ENCODE data around the gene MAD1L1.

The MAD1L1 gene

DNA sequence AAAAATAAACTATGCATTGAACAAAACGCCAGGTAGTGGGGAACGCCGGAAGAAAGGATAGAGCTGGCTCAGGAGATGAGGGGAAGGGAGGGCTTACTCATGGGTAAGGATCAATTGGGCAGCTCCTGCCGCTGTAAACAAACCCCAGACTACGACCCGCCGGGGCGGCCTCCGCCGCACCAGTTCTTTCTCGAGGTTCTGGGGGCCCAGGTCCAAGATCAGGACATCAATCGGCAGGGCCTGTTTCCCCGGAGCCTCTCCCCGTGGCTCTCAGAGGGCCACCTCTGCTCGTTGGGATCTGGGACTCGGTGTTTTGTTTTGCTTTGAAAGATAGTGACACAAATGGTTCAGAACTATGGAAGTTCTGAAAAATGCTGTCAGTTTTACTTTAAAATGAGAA lies 422.2 kb downstream of the MAD1L1 start:
- TF ChIP-seq, protein P1, sequence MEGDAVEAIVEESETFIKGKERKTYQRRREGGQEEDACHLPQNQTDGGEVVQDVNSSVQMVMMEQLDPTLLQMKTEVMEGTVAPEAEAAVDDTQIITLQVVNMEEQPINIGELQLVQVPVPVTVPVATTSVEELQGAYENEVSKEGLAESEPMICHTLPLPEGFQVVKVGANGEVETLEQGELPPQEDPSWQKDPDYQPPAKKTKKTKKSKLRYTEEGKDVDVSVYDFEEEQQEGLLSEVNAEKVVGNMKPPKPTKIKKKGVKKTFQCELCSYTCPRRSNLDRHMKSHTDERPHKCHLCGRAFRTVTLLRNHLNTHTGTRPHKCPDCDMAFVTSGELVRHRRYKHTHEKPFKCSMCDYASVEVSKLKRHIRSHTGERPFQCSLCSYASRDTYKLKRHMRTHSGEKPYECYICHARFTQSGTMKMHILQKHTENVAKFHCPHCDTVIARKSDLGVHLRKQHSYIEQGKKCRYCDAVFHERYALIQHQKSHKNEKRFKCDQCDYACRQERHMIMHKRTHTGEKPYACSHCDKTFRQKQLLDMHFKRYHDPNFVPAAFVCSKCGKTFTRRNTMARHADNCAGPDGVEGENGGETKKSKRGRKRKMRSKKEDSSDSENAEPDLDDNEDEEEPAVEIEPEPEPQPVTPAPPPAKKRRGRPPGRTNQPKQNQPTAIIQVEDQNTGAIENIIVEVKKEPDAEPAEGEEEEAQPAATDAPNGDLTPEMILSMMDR (conservative IDR thresholded peaks at IDR 0.05; ENCODE audit: control insufficient read depth, insufficient read depth, low read depth, low read length): no peak
- DNase-seq (ENCODE audit: low read depth): no peak
- no peak overlapping the region for H3K4me3 ChIP-seq (ENCODE audit: control insufficient read depth, low read depth, low read length)

DNA sequence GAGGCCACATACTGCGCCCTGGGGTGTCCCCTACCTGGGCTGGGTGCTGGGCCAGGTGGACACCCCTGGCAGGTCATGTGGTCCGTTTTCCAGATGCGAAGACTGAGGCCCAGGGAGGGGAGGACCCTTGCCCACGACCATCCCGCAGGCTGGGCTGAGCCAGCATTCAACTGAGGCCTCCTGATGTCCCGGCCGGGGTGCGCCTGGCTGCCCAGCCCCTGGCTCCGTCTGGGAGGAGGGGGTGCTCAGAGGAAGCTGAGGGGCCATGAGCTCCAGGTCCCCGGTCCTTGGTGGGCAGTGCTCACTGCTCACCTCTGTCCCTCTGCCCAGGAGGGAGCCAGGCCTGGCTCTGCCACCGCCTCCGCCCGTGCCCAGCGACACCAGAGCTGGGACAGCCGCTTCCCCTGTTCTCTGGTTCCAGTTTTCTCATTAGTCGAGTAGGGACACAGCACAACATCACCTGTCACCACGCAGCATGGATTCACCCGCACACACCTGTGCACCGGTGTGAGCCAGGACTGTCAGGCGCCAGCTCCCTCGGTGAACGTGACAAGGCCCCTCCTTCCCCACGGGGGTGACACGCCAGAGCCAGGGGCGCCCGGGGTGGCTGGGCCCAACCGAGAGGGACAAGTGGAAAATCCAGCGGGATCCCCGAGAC lies 423.0 kb downstream of the MAD1L1 start:
- H3K4me3 ChIP-seq (ENCODE audit: control insufficient read depth, low read depth, low read length): no peak overlapping the region
- DNase-seq (ENCODE audit: low read depth): no peak
- TF ChIP-seq, protein P1 (conservative IDR thresholded peaks at IDR 0.05; ENCODE audit: control insufficient read depth, insufficient read depth, low read depth, low read length): no peak

DNA sequence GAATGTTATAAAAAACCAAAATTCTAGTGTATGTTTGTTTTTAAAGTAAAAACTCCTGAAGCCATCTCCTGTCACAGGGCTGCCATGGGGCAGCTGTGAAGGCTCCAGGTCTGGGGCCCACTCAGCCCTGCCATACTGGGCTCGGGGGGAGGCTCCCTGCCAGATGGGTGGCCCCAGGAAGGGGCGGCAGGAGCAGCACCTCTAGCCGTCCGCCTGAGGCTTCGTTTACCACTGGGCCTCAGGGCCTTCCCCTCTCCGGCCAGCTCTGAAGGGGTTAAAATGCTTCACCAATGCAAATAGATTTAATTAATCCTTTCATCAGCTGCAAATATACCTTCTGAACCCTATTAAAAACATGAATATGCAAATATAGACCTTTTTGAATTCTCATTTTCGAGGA lies 423.7 kb downstream of the MAD1L1 start:
- no peak overlapping the region for H3K4me3 ChIP-seq (ENCODE audit: control insufficient read depth, low read depth, low read length)
- TF ChIP-seq, protein P1 (conservative IDR thresholded peaks at IDR 0.05; ENCODE audit: control insufficient read depth, insufficient read depth, low read depth, low read length): no peak
- DNase-seq (ENCODE audit: low read depth): no peak

DNA sequence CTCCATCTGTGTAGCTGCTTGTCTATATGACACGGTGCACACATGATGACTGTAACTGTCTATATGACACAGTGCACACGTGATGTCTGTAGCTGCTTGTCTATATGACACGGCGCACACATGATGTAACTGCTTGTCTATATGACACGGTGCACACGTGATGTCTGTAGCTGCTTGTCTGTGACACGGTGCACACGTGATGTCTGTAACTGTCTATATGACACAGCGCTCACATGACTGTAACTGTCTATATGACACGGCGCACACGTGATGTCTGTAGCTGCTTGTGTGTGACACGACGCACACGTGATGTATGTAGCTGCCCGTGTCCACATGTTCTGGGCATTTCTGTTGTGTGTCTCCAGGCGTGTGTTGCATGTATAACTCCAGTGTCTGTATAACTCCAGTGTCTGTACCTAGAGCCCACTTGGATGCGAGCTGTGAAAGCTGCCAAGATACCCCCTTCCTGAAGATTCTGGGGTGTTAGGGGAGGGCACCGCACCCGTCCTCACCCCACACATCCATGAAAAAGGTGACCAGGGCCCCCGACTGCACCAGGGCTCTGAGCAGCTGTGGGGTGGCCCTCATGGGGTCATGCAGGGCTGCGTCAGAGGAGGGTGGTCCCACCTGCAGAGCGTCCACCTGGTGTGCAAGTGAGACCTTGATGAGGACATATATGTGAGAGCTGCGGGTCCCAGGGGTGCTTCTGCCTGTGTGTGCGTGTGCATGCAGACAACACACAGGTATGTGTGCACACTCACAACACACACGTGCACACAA lies 424.7 kb downstream of the MAD1L1 start:
- DNase-seq (ENCODE audit: low read depth): no peak
- TF ChIP-seq, protein P1 (conservative IDR thresholded peaks at IDR 0.05; ENCODE audit: control insufficient read depth, insufficient read depth, low read depth, low read length): no peak
- no peak overlapping the region for H3K4me3 ChIP-seq (ENCODE audit: control insufficient read depth, low read depth, low read length)

DNA sequence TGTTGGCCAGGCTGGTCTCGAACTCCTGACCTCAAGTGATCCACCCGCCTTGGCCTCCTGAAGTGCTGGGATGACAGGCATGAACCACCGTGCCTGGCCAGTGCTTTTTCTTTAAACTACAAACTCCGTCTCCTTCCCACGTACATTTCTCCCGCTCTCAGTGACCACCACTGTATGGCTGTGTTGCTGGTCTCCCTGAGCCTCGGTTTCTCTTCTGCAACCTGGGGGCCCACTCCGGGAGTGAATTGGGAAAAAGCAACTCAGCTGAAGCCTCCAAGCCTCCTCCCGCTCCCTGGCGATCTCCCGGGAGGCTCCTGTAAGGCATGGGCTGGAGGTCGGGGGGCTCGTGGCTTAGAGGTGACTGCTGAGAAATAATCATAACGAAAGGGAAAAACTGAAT lies 426.4 kb downstream of the MAD1L1 start:
- TF ChIP-seq, protein P1 (conservative IDR thresholded peaks at IDR 0.05; ENCODE audit: control insufficient read depth, insufficient read depth, low read depth, low read length): no peak
- DNase-seq (ENCODE audit: low read depth): no peak
- no peak overlapping the region for H3K4me3 ChIP-seq (ENCODE audit: control insufficient read depth, low read depth, low read length)

DNA sequence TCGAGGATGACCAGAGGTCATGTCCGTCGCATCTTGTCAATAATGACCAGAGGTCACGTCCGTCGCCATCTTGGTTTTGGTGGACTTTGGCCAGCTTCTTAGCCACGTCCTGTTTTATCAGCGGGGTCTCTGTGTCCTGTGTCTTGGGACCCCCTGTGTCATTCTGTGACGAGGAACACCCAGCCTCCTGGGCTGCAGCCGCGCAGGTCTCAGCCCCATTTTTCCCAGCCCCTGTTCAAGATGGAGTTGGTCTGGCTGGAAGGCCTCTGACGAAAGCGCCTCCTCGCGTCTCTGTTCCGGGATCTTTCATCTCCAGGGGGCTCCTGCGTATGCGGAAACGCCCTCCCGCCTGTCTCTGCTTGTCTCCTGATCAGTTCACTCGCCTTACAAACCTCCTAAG lies 428.4 kb downstream of the MAD1L1 start:
- TF ChIP-seq, protein P1 (conservative IDR thresholded peaks at IDR 0.05; ENCODE audit: control insufficient read depth, insufficient read depth, low read depth, low read length): no peak
- H3K4me3 ChIP-seq (ENCODE audit: control insufficient read depth, low read depth, low read length): no peak overlapping the region
- no peak for DNase-seq (ENCODE audit: low read depth)

Measured in fibroblast of mammary gland (primary cell).